Adipocyte (in vitro differentiated cells): ENCODE data around the gene POPDC3.
A peak's percentile ranks its signal among the peaks of the same experiment; 100 is the strongest.

Experiments
- DNase-seq: peaks from one replicate; pipeline ENCODE4 v3.0.0-alpha.2; 2015; ENCODE audit warnings: low read depth
- H3K27me3 ChIP-seq: replicated peaks from 2 replicates; pipeline ENCODE4 v1.7.0; 2013; ENCODE audit warnings: mild to moderate bottlenecking, low read length, moderate library complexity; ENCODE audit not compliant: control insufficient read depth, insufficient read depth
- H3K36me3 ChIP-seq: 2 replicates; pipeline ENCODE4 v1.7.0; 2013; ENCODE audit warnings: low read length, mild to moderate bottlenecking, moderate library complexity; ENCODE audit not compliant: control insufficient read depth, insufficient read depth, severe bottlenecking
- H3K4me1 ChIP-seq: 2 replicates; pipeline ENCODE4 v1.7.0; 2013; ENCODE audit warnings: mild to moderate bottlenecking, low read length, moderate library complexity; ENCODE audit not compliant: control insufficient read depth, insufficient read depth
- H3K4me3 ChIP-seq: 2 replicates; pipeline ENCODE4 v1.7.0; 2013; ENCODE audit warnings: mild to moderate bottlenecking, low read length, moderate library complexity
- H3K9ac ChIP-seq: 2 replicates; pipeline ENCODE4 v1.7.0; 2013; ENCODE audit warnings: mild to moderate bottlenecking, low read length, moderate library complexity
- H3K9me3 ChIP-seq: 2 replicates; pipeline ENCODE4 v1.7.0; 2013; ENCODE audit warnings: mild to moderate bottlenecking, low read length, moderate library complexity; ENCODE audit not compliant: control insufficient read depth

POPDC3 gene

GRCh38 chr6:105194106-105194505 is 14.3 kb upstream of the POPDC3 start:
- no peak overlapping the region for H3K4me3 ChIP-seq
- no peak overlapping the region for H3K9ac ChIP-seq
- peaks cover 6% of the 10 kb centered on the region for H3K9me3 ChIP-seq
- peaks cover 4% of the 10 kb centered on the region for H3K27me3 ChIP-seq
- DNase-seq = no peak
- H3K36me3 ChIP-seq = no peaks in the 10 kb centered on the region
- H3K4me1 ChIP-seq = peaks cover 34% of the 10 kb centered on the region

GRCh38 chr6:105193647-105194046 is 13.8 kb upstream of the POPDC3 start:
- Histone ChIP-seq H3K27me3 (peaks cover 4% of the 10 kb centered on the region), H3K36me3 (no peaks in the 10 kb centered on the region), H3K4me1 (peaks cover 34% of the 10 kb centered on the region), H3K9me3 (peaks cover 6% of the 10 kb centered on the region), H3K9ac (no peak overlapping the region), H3K4me3 (no peak overlapping the region)
- DNase-seq = no peak

- DNase-seq = no peak
These were observed 13.1 kb upstream of the POPDC3 start for GRCh38 chr6:105192707-105193465.

GRCh38 chr6:105191351-105191750 is 11.5 kb upstream of the POPDC3 start:
- Histone ChIP-seq H3K4me1 (peaks cover 34% of the 10 kb centered on the region), H3K9me3 (no peaks in the 10 kb centered on the region), H3K4me3 (no peak overlapping the region), H3K36me3 (no peaks in the 10 kb centered on the region), H3K9ac (no peak overlapping the region), H3K27me3 (peaks cover 4% of the 10 kb centered on the region)
- peak; percentile 32 for DNase-seq

More at GRCh38 chr6:105192707-105193465, 13.1 kb upstream of the POPDC3 start:
- Histone ChIP-seq H3K4me1 (peaks cover 34% of the 10 kb centered on the region), H3K27me3 (peaks cover 4% of the 10 kb centered on the region), H3K9me3 (peaks cover 6% of the 10 kb centered on the region), H3K9ac (no peak overlapping the region), H3K4me3 (no peak overlapping the region), H3K36me3 (no peaks in the 10 kb centered on the region)

GRCh38 chr6:105189026-105189820 is 9.4 kb upstream of the POPDC3 start:
- no peak for DNase-seq
- no peaks in the 10 kb centered on the region for H3K36me3 ChIP-seq
- peaks cover 31% of the 10 kb centered on the region for H3K4me1 ChIP-seq
- H3K4me3 ChIP-seq = no peak overlapping the region
- H3K9me3 ChIP-seq = no peaks in the 10 kb centered on the region
- no peaks in the 10 kb centered on the region for H3K27me3 ChIP-seq
- H3K9ac ChIP-seq = no peak overlapping the region

- no peak for DNase-seq
- no peaks in the 10 kb centered on the region for H3K36me3 ChIP-seq
These were observed 8.4 kb upstream of the POPDC3 start for GRCh38 chr6:105188251-105188650.

GRCh38 chr6:105186576-105186975 is 6.8 kb upstream of the POPDC3 start:
- Histone ChIP-seq H3K27me3 (no peaks in the 10 kb centered on the region), H3K36me3 (no peaks in the 10 kb centered on the region)

More at GRCh38 chr6:105188251-105188650, 8.4 kb upstream of the POPDC3 start:
- no peaks in the 10 kb centered on the region for H3K9me3 ChIP-seq
- H3K4me1 ChIP-seq = peaks cover 21% of the 10 kb centered on the region
- H3K9ac ChIP-seq = no peak overlapping the region
- no peak overlapping the region for H3K4me3 ChIP-seq
- no peaks in the 10 kb centered on the region for H3K27me3 ChIP-seq

GRCh38 chr6:105184921-105185320 is 5.1 kb upstream of the POPDC3 start:
- H3K36me3 ChIP-seq = no peaks in the 10 kb centered on the region
- peaks cover 5% of the 10 kb centered on the region for H3K4me1 ChIP-seq
- H3K4me3 ChIP-seq = no peak overlapping the region
- H3K27me3 ChIP-seq = no peaks in the 10 kb centered on the region
- peak; percentile 47 for DNase-seq
- no peaks in the 10 kb centered on the region for H3K9me3 ChIP-seq
- no peak overlapping the region for H3K9ac ChIP-seq

More at GRCh38 chr6:105186576-105186975, 6.8 kb upstream of the POPDC3 start:
- no peak for DNase-seq
- Histone ChIP-seq H3K4me1 (peaks cover 9% of the 10 kb centered on the region), H3K4me3 (no peak overlapping the region), H3K9ac (no peak overlapping the region), H3K9me3 (no peaks in the 10 kb centered on the region)

GRCh38 chr6:105181981-105182515 is 2.2 kb upstream of the POPDC3 start:
- Histone ChIP-seq H3K9me3 (peaks cover 5% of the 10 kb centered on the region), H3K4me3 (no peak overlapping the region), H3K4me1 (peaks cover 12% of the 10 kb centered on the region), H3K27me3 (no peaks in the 10 kb centered on the region), H3K9ac (no peak overlapping the region), H3K36me3 (no peaks in the 10 kb centered on the region)
- DNase-seq = no peak

GRCh38 chr6:105178636-105179035 is 1.2 kb downstream of the POPDC3 start:
- peaks cover 5% of the 10 kb centered on the region for H3K9me3 ChIP-seq
- H3K9ac ChIP-seq = peak overlapping the region; percentile 88
- DNase-seq = peak; percentile 18
- no peaks in the 10 kb centered on the region for H3K27me3 ChIP-seq
- no peaks in the 10 kb centered on the region for H3K36me3 ChIP-seq
- peaks cover 12% of the 10 kb centered on the region for H3K4me1 ChIP-seq
- peak overlapping the region; percentile 87 for H3K4me3 ChIP-seq

GRCh38 chr6:105178110-105178509 is 1.7 kb downstream of the POPDC3 start:
- H3K27me3 ChIP-seq = no peaks in the 10 kb centered on the region
- peak; percentile 73 for DNase-seq
- H3K4me1 ChIP-seq = peaks cover 12% of the 10 kb centered on the region
- H3K9ac ChIP-seq = peak overlapping the region; percentile 88
- H3K9me3 ChIP-seq = peaks cover 5% of the 10 kb centered on the region
- peak overlapping the region; percentile 87 for H3K4me3 ChIP-seq
- no peaks in the 10 kb centered on the region for H3K36me3 ChIP-seq
